ENCODE data around the gene DCST1. TPM values are rescaled to one million over a fixed set of nuclear protein-coding genes. Genes with fewer than 3 reads are reported as not detected.

The DCST1 gene
- total RNA-seq = not detected in 2 replicates

GRCh38 chr1:155033524-155033923 lies at the start of gene DCST1, which contains the start of gene DCST2:
DCST1 (plus strand) TSS chr1:155033824; CDS start chr1:155034037, 213 bp downstream.
DCST2 (minus strand) TSS chr1:155033781; CDS start chr1:155033701, 80 bp downstream.

GRCh38 chr1:154993572-154994268 lies 39.9 kb upstream of the DCST1 start, which contains the start of gene LENEP:
LENEP (plus strand) TSS chr1:154993586; CDS start chr1:154993608, 22 bp downstream.

DNA sequence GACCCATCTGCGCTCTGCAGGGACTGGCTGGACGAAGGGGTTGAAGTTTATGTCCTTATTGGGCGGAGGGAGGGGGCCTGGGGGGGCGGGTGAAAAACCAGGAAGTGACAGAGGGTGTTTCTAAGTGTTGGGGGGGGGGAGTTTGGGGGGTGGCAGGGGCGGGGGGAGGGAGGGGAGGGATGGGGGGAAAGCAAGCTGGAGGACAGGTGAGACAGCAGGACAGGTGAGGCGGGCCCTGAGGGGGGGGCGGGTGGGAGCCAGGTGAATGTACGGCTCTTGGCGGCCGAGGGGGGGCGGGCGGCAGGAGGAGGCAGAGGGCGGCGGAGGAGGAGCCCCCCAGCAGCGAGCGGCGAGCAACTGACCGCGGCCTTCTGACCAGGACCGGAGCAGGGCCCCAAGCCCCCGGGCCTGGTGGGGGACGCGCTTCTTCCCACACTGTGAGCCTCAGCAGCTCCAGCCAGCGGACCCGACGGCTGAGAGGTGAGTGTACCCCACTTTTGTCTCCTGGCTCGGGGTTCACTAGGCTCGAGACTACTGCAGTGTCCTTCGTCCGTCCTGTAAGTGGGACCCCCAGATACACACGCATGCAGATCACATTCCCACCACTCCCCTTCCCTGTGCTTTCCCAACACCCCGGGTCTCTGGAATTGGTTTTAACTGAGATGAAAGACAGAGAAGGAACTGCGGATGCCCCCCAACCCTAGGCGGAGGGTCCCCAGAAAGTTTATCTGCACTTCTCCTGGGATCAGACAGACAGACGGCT lies 31.0 kb upstream of the DCST1 start, which contains the start of gene ZBTB7B:
TSS of gene ZBTB7B (plus strand) at position 339 of the 763 bp plus-strand sequence. CDS start 11,859 bp downstream, outside the sequence.

GRCh38 chr1:155050560-155051341 lies 17.1 kb downstream of the DCST1 start, which contains the start of gene ADAM15:
ADAM15 (plus strand) TSS chr1:155051316; CDS start chr1:155051387, 71 bp downstream.

DNA sequence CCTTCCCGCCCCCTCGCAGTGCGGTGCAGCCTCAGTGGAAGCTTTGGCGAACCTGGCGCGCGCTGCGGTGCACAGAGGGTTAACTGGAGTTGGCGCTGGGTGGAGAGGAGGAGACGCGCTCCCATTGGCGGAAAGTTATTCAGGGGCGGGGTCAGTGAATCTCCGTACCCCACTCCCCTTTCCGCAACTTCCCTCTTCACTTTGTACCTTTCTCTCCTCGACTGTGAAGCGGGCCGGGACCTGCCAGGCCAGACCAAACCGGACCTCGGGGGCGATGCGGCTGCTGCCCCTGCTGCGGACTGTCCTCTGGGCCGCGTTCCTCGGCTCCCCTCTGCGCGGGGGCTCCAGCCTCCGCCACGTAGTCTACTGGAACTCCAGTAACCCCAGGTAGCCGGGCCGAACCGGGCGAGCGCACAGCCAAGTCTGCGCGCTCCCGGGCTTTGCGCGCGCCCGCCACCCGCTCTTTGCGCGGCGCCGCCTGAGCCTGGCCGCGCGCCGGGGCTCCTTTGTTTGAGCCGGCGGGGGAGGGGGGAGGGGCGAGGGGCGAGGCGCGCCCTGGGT lies 30.0 kb downstream of the DCST1 start, which contains the start of gene EFNA4:
TSS of gene EFNA4 (plus strand) at position 191 of the 561 bp plus-strand sequence. CDS start at position 275, 84 bp downstream.

DNA sequence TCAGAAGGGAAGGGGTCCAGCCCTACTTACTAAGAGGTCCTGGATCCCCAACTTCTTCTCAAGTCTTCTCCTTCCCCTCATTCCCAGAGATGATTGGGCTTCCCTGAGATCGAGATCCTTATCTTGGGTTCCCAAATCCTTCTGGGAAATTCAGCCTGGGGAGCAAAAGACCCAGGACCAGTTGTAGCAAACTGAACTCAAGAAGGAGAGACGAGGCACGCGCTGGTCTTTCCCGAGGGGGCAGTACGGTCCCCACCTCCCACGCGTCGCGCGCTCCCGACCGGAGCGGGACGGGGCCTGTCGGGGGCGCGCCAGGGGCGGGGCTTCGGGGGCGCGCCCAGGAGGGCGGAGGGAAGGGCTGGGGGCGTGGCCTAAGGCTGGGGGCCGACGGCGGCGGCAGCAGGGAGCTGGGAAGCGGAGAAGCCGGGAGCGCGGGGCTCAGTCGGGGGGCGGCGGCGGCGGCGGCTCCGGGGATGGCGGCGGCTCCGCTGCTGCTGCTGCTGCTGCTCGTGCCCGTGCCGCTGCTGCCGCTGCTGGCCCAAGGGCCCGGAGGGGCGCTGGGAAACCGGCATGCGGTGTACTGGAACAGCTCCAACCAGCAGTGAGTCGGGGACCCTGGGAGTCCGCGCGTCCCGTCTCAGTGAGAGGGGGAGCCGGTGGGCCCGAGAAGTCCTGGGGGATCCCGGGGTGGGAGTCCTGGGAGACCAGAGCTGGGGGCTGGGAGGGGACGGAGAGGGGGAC lies 45.0 kb downstream of the DCST1 start, which contains the start of gene EFNA3:
TSS of gene EFNA3 (plus strand) at position 369 of the 741 bp plus-strand sequence. CDS start at position 474, 105 bp downstream.

Other genes with a start within 250 kb of the DCST1 start
- gene KCNN3, start 163.5 kb upstream of the DCST1 start, total RNA-seq = under 0.01 and 0.65 TPM in 2 replicates
- gene PMVK, start 97.1 kb upstream of the DCST1 start, total RNA-seq = 7.3 and 9.7 TPM in 2 replicates
- gene PBXIP1, start 77.7 kb upstream of the DCST1 start, total RNA-seq = 79.6 and 105 TPM in 2 replicates
- gene PYGO2, start 72.0 kb upstream of the DCST1 start, total RNA-seq = 5.2 and 5.9 TPM in 2 replicates
- 152 and 218 TPM in 2 replicates for gene SHC1, start 63.1 kb upstream of the DCST1 start, total RNA-seq
- 116 and 140 TPM in 2 replicates for gene CKS1B, start 59.1 kb upstream of the DCST1 start, total RNA-seq
- gene FLAD1, start 50.5 kb upstream of the DCST1 start, total RNA-seq = 26.6 and 33.9 TPM in 2 replicates
- gene LENEP, start 40.2 kb upstream of the DCST1 start, total RNA-seq = 0.76 TPM in 1 of 2 replicates, not detected in the other
- gene ZBTB7B, start 31.0 kb upstream of the DCST1 start, total RNA-seq = 7.5 and 9.7 TPM in 2 replicates
- not detected in 2 replicates for gene DCST2, start within 50 bp of the DCST1 start, total RNA-seq
- 161 and 165 TPM in 2 replicates for gene ADAM15, start 17.5 kb downstream of the DCST1 start, total RNA-seq
- 8.8 and 9.7 TPM in 2 replicates for gene EFNA4, start 29.9 kb downstream of the DCST1 start, total RNA-seq
- 0.76 and 0.97 TPM in 2 replicates for gene EFNA3, start 45.0 kb downstream of the DCST1 start, total RNA-seq
- 57.0 and 96.1 TPM in 2 replicates for gene EFNA1, start 94.1 kb downstream of the DCST1 start, total RNA-seq
- gene SLC50A1, start 102.0 kb downstream of the DCST1 start, total RNA-seq = 33.8 and 45.1 TPM in 2 replicates
- gene DPM3, start 106.7 kb downstream of the DCST1 start, total RNA-seq = 24.2 and 50.0 TPM in 2 replicates
- 61.1 and 119 TPM in 2 replicates for gene KRTCAP2, start 139.5 kb downstream of the DCST1 start, total RNA-seq
- 3.5 and 3.9 TPM in 2 replicates for gene TRIM46, start 140.0 kb downstream of the DCST1 start, total RNA-seq
- gene THBS3, start 174.1 kb downstream of the DCST1 start, total RNA-seq = 8.2 and 12.3 TPM in 2 replicates
- 58.1 and 85.8 TPM in 2 replicates for gene MTX1, start 174.9 kb downstream of the DCST1 start, total RNA-seq
- 4.5 and 5.2 TPM in 2 replicates for gene ENTREP3, start 221.7 kb downstream of the DCST1 start, total RNA-seq
- gene SCAMP3, start 228.5 kb downstream of the DCST1 start, total RNA-seq = 22.3 and 29.2 TPM in 2 replicates
- 14.3 and 21.7 TPM in 2 replicates for gene CLK2, start 239.7 kb downstream of the DCST1 start, total RNA-seq
- gene HCN3, start 243.6 kb downstream of the DCST1 start, total RNA-seq = 0.30 and 0.32 TPM in 2 replicates

All from epithelial cell of umbilical artery (primary cell).